Liver (tissue), 3 donors: ENCODE data around the gene SLC44A1.

Experiments used
- CTCF ChIP-seq: fragments of 150-350 bp; IDR thresholded peaks from 2 replicates; pipeline ENCODE4 v1.5.1; 2017; ENCODE audit warnings: improper control_type of control experiment, low read depth, low read length; ENCODE audit not compliant: missing input control
- JUND ChIP-seq, 2 donors: IDR thresholded peaks; 2 replicates each; pipeline ENCODE4 v1.6.1; 2016; ENCODE audit warnings: antibody characterized with exemption in 2 of 2
- donor health status: healthy.
- donor health status: healthy.

GRCh38 chr9:105220451-105220850, 24.0 kb upstream of the SLC44A1 start:
- TF ChIP-seq JUND (IDR thresholded peaks at IDR 0.05), result no peak
- TF ChIP-seq CTCF, result no peak
